Measurements from ENCODE around the gene VPS8. TPM values are rescaled to one million over a fixed set of nuclear protein-coding genes. Genes with fewer than 3 reads are reported as not detected.

The VPS8 gene
- total RNA-seq, 1 experiment from 2014 or later: 39.7 TPM

- H3K9me3 ChIP-seq (ENCODE audit: control insufficient read depth, low read depth, low read length): no peaks in the 10 kb centered on the region
- no peak overlapping the region for H2BK15ac ChIP-seq (ENCODE audit: low read depth, low read length)
- no peak overlapping the region for H2BK120ac ChIP-seq (ENCODE audit: low read depth, low read length, poor library complexity, severe bottlenecking)
- H3K14ac ChIP-seq (ENCODE audit: insufficient read depth, low read length): no peak overlapping the region
- no peaks in the 10 kb centered on the region for H3K79me2 ChIP-seq (ENCODE audit: insufficient read depth, low read length)
- no peak overlapping the region for H2AK5ac ChIP-seq (ENCODE audit: insufficient read length, low read length)
- H3K56ac ChIP-seq (ENCODE audit: insufficient read length, low read depth, low read length): no peak overlapping the region
- TF ChIP-seq, protein P1, sequence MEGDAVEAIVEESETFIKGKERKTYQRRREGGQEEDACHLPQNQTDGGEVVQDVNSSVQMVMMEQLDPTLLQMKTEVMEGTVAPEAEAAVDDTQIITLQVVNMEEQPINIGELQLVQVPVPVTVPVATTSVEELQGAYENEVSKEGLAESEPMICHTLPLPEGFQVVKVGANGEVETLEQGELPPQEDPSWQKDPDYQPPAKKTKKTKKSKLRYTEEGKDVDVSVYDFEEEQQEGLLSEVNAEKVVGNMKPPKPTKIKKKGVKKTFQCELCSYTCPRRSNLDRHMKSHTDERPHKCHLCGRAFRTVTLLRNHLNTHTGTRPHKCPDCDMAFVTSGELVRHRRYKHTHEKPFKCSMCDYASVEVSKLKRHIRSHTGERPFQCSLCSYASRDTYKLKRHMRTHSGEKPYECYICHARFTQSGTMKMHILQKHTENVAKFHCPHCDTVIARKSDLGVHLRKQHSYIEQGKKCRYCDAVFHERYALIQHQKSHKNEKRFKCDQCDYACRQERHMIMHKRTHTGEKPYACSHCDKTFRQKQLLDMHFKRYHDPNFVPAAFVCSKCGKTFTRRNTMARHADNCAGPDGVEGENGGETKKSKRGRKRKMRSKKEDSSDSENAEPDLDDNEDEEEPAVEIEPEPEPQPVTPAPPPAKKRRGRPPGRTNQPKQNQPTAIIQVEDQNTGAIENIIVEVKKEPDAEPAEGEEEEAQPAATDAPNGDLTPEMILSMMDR (conservative IDR thresholded peaks at IDR 0.05): no peak
- H3K79me1 ChIP-seq (ENCODE audit: insufficient read depth, low read depth, low read length, poor library complexity, severe bottlenecking): no peaks in the 10 kb centered on the region
- H2AFZ ChIP-seq (ENCODE audit: low read length): no peak overlapping the region
- no peak overlapping the region for H3K9ac ChIP-seq (ENCODE audit: extremely low read depth, insufficient read length, low read length)
- no peak overlapping the region for H4K5ac ChIP-seq (ENCODE audit: insufficient read length, low read depth, low read length)
- H3K4me2 ChIP-seq (ENCODE audit: insufficient read depth, insufficient read length, low read length): no peak overlapping the region
- no peak overlapping the region for H3K18ac ChIP-seq (ENCODE audit: insufficient read length, low read depth, low read length)
- no CpG with 5 or more reads among the region's 11 CpGs for WGBS (ENCODE audit: extremely low coverage, insufficient read length, low lambda C conversion rate)
- peaks cover 1% of the 10 kb centered on the region; the same call in 1 of the 2 replicates for H3K27me3 Mint-ChIP-seq (ENCODE audit: low read depth)
- no peaks in the 10 kb centered on the region for H4K20me1 ChIP-seq (ENCODE audit: control insufficient read depth, insufficient read depth, insufficient read length)
- no peak overlapping the region for H3K23ac ChIP-seq (ENCODE audit: insufficient read length, low read depth, low read length)
- H3K27me3 ChIP-seq (ENCODE audit: insufficient read depth, low read length): no peaks in the 10 kb centered on the region
- no peak overlapping the region for H4K8ac ChIP-seq (replicated peaks; ENCODE audit: insufficient read length, low read depth, low read length)
- no peaks in the 10 kb centered on the region for H3K36me3 Mint-ChIP-seq (ENCODE audit: insufficient read depth in 1 of 3, low read depth in 3 of 3)
- no peak overlapping the region for H3T11ph ChIP-seq (ENCODE audit: low read length)
- peaks cover 8 to 20% of the 10 kb centered on the region in 2 experiments; a peak in 3 of 4 replicates for H3K4me1 Mint-ChIP-seq
- no peak overlapping the region for H3K4me3 Mint-ChIP-seq
- H2BK20ac ChIP-seq (ENCODE audit: low read depth, low read length, poor library complexity, severe bottlenecking): no peak overlapping the region
- H2BK12ac ChIP-seq (ENCODE audit: insufficient read length, low read depth, low read length): no peak overlapping the region
- no peak overlapping the region for H3K4ac ChIP-seq (ENCODE audit: low read depth, low read length)
- no peaks in the 10 kb centered on the region for H3K23me2 ChIP-seq (ENCODE audit: insufficient read length, low read depth, low read length, poor library complexity, severe bottlenecking)
- no peaks in the 10 kb centered on the region for H3K9me3 Mint-ChIP-seq
- H4K91ac ChIP-seq (ENCODE audit: insufficient read length, low read depth, low read length): no peak overlapping the region
- no peak for DNase-seq
- H2BK5ac ChIP-seq (ENCODE audit: insufficient read length, low read length): no peak overlapping the region
- H3K27ac Mint-ChIP-seq: no peak overlapping the region
- H3K27ac ChIP-seq (ENCODE audit: insufficient read length, low read depth, low read length): no peak overlapping the region
- 0 out of 2 replicates have a peak, but pooled peaks cover 3% of the 10 kb centered on the region for H3K4me1 ChIP-seq (ENCODE audit: insufficient read depth, low read length)
Observed at GRCh38 chr3:185067173-185067572, 255.2 kb downstream of the VPS8 start.
